GM21528 (cell line): Measurements from ENCODE around the gene SLC27A2.
"Not testable (repeated sequence)": the region's sequence is repeated elsewhere in the genome, so short reads cannot be mapped to it uniquely, and the experiment has no call there.

Experiments
- ATAC-seq: cut with Tn5 transposase; IDR thresholded peaks from one replicate; pipeline ENCODE4 v1.9.1; 2021; ENCODE audit warnings: mild to moderate bottlenecking, moderate library complexity; ENCODE audit not compliant: unreplicated experiment, low FRiP score

SLC27A2 gene

DNA sequence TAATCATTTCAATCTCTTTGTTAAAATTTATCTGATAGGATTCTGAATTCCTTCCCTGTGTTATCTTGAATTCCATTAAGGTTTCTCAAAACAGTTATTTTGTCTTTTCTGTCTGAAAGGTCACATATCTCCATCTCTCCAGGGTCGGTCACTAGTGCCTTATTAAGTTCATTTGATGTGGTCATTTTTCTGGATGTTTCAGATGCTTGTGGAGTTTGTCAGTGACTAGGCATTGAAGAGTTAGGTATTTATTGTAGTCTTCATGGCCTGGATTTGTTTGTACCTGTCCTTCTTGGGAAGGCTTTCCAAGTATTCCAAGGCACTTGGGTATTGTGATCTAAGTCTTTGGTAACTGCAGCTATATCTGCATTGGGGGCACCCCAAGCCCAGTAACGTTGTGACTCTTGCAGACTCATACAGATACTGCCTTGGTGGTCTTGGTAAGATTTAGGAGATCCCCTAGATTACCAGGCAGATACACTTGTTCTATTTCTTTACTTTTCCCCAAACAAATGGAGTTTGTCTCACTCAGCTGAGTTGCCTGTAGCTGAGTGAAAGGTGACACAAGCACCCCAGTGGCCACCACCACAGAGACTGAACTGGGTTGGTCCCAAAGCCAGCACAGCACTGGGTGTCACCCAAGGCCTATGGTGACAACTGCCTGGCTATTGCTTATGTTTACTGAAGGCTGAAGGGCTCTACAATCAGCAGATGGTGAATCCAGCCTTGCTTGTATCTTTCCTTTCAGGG is 18.9 kb upstream of the SLC27A2 start:
- no peak for ATAC-seq

DNA sequence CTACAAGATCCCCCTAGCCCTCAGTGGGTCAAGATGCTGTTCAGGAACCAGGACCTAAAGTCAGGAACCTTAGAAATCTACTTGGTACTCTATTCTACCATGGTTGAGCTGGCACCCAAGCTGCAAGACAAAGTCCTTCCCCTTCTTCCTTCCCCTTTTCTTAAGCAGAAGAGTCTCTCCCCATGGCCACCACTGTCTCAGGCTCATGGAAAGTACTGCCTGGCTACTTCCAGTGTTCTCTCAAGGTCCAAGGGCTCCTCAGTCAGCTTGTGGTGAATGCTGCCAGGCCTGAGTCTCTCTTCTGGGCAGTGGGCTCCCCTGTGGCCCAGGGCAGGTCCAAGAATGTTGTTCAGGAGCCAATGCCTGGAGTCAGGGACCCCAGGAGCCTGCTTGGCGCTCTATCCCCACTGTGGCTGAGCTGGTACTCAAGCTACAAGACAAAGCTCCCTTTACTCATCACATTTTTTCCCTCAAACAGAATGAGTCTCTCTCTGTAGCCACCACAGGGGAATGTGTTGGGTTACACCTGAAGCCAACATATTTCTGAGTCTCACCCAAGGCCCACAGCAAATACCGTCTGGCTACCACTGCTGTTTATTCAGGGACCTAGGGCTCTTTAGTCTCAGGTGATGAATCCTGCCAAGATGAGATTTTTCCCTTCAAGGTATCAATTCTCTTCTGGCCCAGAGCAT is 18.1 kb upstream of the SLC27A2 start:
- ATAC-seq = no peak

DNA sequence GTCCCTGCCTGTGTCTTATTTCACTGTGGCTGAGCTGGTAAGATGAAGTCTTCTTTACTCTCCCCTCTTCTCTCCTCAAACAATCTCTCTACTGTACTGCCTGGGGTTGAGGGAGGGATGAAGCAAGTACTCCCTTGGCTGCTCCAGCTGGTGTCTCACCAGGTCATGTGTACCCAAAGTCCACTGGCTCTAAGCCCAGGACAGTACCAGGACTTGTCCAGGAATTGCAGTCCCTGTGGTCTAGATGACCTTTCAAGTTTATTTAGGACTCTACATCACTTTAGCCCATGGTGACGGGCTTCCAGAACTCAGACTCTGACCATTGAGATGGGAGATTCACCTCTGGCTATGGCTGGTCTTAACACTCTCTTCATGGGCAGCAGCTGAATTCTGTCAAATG is 17.5 kb upstream of the SLC27A2 start:
- ATAC-seq = no peak

- no peak for ATAC-seq
These were observed 15.8 kb upstream of the SLC27A2 start for GRCh38 chr15:50166216-50166615.

- ATAC-seq = no peak
These were observed 14.9 kb upstream of the SLC27A2 start for GRCh38 chr15:50167110-50167509.

GRCh38 chr15:50168379-50168778 is 13.6 kb upstream of the SLC27A2 start:
- no peak for ATAC-seq

GRCh38 chr15:50168783-50169411 is 13.1 kb upstream of the SLC27A2 start:
- no peak for ATAC-seq

- not testable (repeated sequence) for ATAC-seq
These were observed 9.6 kb upstream of the SLC27A2 start for GRCh38 chr15:50172360-50172895.

GRCh38 chr15:50176869-50177268 is 5.1 kb upstream of the SLC27A2 start:
- no peak for ATAC-seq

GRCh38 chr15:50180091-50180490 is 1.9 kb upstream of the SLC27A2 start:
- no peak for ATAC-seq

DNA sequence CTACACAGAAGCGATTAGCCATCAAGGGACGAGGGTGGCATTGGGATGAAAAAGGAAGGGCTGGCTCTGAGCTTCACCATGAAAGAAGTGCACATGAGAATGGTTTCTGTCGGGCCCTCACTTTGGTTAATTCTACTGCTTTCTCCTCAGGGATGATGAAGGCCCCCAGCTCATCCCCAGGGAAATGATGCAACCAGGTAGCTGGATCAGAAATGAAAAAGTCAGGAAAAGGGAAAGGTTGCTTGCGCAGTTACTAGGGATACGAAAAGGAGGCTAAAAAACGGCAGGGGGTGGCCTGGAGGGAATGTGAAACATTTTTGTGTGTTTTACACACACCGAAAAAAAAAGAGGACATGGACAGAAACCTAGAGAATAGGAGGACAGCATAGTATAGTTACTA is 1.4 kb upstream of the SLC27A2 start:
- no peak for ATAC-seq

DNA sequence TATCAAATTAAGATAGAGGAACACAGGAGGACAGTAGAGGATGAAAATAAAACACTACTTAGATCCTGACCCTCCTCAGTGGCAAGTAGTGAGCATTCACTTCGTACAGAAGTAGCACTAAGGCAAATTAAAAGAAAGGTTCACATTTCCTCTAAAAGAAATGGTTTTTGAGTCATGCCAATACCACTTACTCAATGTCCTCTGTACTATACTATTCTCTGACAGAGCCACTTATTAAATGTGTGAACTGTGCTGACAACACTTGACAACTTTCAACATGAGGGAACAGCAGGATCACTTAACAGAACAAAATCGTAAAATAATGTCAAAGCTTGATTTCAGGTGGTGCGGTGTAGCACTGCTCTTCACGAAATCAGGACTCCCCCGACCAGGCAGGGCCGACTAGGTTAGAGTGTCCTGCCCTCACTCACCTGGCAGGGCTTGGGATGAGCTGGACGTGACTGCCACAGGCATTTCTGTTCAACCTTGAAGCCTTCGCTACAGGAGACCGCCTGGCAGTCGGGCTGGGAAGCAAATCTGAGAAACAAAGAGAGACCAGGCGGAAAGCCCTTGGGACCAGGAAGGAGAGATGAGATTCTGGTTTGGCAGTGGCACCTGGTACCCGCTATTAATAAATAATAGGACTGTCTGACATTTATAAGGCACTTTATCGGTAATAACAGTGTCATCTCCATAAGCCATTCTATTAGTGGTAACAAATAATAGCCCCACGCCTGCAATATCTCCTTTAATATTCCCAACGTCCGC is 611 bp upstream of the SLC27A2 start:
- no peak for ATAC-seq

DNA sequence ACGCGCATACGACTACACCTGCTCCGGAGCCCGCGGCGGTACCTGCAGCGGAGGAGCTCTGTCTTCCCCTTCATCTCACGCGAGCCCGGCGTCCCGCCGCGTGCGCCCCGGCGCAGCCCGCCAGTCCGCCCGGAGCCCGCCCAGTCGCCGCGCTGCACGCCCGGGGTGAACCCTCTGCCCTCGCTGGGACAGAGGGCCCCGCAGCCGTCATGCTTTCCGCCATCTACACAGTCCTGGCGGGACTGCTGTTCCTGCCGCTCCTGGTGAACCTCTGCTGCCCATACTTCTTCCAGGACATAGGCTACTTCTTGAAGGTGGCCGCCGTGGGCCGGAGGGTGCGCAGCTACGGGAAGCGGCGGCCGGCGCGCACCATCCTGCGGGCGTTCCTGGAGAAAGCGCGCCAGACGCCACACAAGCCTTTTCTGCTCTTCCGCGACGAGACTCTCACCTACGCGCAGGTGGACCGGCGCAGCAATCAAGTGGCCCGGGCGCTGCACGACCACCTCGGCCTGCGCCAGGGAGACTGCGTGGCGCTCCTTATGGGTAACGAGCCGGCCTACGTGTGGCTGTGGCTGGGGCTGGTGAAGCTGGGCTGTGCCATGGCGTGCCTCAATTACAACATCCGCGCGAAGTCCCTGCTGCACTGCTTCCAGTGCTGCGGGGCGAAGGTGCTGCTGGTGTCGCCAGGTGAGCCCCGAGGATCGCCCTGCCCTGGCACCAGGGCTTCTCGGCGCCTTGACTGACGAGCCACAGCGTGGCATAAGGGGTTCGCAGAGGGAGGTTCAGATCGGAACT is 420 bp downstream of the SLC27A2 start:
- ATAC-seq = peak; percentile 53

DNA sequence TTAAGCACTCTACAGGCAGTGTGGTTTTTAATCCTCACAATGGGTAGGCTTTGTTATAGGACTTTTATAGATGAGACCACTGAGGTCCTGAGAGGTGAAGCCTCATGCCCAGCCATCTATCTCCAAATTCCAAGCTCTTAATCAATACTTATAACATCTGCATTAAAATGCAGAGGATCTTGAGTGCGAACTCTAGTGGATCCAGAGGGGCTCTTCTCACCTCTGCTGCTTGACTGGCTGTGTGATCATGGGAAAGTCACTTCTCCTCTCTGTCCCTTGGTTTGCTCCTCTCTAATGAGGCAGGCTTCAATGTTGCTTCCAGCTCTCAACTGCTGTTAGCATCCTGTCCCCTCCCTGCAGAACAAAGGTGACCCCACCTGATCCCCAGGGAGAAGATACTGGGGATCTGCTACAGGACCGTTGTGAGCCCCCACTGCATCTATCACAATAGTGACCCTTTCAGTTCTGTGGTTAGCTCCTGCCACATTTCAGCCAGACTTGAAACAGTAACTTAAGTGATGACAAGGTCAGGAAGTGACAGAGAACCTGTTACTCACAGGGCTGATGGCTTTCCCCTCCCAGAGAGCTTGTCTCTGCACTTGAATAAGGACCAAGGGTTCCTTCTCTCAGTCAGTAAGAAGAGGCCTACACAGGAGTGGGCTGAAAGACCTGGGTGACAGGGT is 1.3 kb downstream of the SLC27A2 start:
- no peak for ATAC-seq

DNA sequence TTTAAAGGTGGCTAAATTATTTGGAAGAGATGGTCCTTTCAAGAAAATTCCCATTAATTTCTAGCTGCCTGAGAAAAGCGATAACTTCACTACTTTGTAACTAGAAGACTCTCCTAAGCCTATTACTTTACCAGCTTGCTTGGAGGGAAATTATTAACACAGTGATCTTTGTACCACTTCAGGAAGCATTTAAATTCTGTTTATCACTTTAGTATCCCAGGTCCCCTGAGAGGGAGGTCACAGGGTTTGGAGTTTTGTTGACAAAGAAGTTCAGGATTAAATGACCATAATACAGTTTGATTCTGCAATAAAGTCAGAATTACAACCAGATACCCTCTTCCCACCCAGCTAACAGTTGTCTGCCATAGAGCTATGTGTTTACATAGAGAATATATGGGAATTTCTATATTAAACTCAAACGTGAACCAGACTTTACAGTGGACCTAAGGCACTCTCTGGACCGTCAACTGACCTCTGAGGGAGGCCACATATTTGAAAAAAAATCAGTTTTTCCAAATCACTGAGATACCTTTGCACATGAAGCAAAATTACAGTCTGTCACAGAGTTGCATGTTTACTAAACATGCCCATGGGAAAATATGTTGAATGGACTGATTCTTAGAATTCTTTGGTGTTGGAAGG is 3.0 kb downstream of the SLC27A2 start:
- no peak for ATAC-seq

GRCh38 chr15:50186090-50186489 is 4.1 kb downstream of the SLC27A2 start:
- no peak for ATAC-seq

DNA sequence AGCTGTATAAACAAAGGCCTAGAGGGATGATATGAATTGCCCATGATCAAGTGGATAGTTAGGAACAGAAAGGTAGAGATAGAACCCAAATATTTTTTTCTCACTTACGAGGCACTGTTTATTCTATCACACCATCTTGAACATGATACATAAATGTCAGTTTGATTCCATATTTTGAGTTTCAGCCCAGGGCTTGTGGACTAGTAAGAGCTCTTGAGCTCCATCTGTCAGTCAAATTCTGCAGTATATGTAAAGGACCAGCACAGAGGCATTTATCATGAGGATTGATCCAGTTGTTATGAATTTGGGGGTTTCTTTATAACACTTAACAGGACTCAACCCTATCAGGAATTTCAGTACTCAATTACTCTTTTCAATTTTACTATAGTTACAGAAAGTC is 4.8 kb downstream of the SLC27A2 start:
- ATAC-seq = no peak

DNA sequence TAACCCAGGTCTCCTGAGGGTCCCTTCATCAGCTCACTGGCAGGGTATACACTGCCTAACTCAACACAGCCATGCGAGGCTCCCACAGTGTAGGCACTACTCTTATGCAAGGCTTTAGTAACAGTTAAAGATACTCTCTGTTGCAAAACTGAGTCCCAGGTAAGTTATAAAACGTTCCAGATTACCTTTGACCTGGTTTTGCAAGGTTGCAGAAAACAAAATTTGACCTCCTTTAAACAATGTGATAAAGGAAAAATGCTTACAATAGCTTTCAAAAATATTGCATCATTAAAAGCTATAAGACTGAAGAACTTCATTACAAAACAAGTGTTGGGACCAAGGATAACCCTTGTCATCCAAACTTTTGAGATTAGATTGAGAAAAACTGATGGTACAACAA is 5.5 kb downstream of the SLC27A2 start:
- ATAC-seq = no peak

GRCh38 chr15:50187997-50188396 is 6.0 kb downstream of the SLC27A2 start:
- no peak for ATAC-seq
